MM.1S (cell line): ENCODE results near the gene AQR.
A peak's percentile ranks its signal among the peaks of the same experiment; 100 is the strongest.
"Not testable (repeated sequence)": the region's sequence is repeated elsewhere in the genome, so short reads cannot be mapped to it uniquely, and the experiment has no call there.

Source experiments
- DNase-seq: peaks from one replicate; pipeline ENCODE4 v3.0.0-alpha.2; 2015
- H2AFZ ChIP-seq: fragments of 300-600 bp; sonication (generic); 2 replicates; pipeline ENCODE4 v1.6.0; 2016; ENCODE audit warnings: antibody characterized with exemption, low read length
- H3F3A ChIP-seq: fragments of 300-600 bp; sonication (generic); 2 replicates; pipeline ENCODE4 v1.6.1; 2016; ENCODE audit warnings: mild to moderate bottlenecking, antibody characterized with exemption, low read length, moderate library complexity, mixed read lengths; ENCODE audit not compliant: insufficient read depth
- H3K27ac ChIP-seq: fragments of 300-600 bp; sonication (generic); 2 replicates; pipeline ENCODE4 v1.5.1; 2016; ENCODE audit warnings: mild to moderate bottlenecking, low read length
- H3K27me3 ChIP-seq: fragments of 300-600 bp; sonication (generic); replicated peaks from 2 replicates; pipeline ENCODE4 v1.6.0; 2016; ENCODE audit warnings: low read length; ENCODE audit not compliant: insufficient read depth
- H3K36me3 ChIP-seq: fragments of 300-600 bp; sonication (generic); replicated peaks from 2 replicates; pipeline ENCODE4 v1.6.1; 2016; ENCODE audit warnings: mild to moderate bottlenecking, low read length, mixed read lengths; ENCODE audit not compliant: insufficient read depth
- H3K4me1 ChIP-seq: fragments of 300-600 bp; sonication (generic); 2 replicates; pipeline ENCODE4 v1.6.1; 2016; ENCODE audit warnings: low read length, mixed read lengths
- H3K4me2 ChIP-seq: fragments of 300-600 bp; sonication (generic); 2 replicates; pipeline ENCODE4 v1.6.0; 2016; ENCODE audit warnings: low read depth, low read length
- H3K4me3 ChIP-seq: fragments of 300-600 bp; sonication (generic); 2 replicates; pipeline ENCODE4 v1.5.1; 2016; ENCODE audit warnings: low read length, mixed read lengths
- H3K79me2 ChIP-seq: fragments of 300-600 bp; sonication (generic); 2 replicates; pipeline ENCODE4 v1.6.1; 2016; ENCODE audit warnings: mixed run types, low read length, mixed read lengths
- H3K9ac ChIP-seq: fragments of 300-600 bp; sonication (generic); 2 replicates; pipeline ENCODE4 v1.6.1; 2016; ENCODE audit warnings: low read length, mixed read lengths
- H3K9me2 ChIP-seq: fragments of 300-600 bp; sonication (generic); replicated peaks from 2 replicates; pipeline ENCODE4 v1.6.1; 2016; ENCODE audit warnings: mild to moderate bottlenecking, low read length, mixed read lengths; ENCODE audit not compliant: insufficient read depth
- H3K9me3 ChIP-seq: fragments of 300-600 bp; sonication (generic); replicated peaks from 2 replicates; pipeline ENCODE4 v1.6.1; 2016; ENCODE audit warnings: mild to moderate bottlenecking, low read length, mixed read lengths; ENCODE audit not compliant: insufficient read depth
- H4K20me1 ChIP-seq: fragments of 300-600 bp; sonication (generic); 2 replicates; pipeline ENCODE4 v1.6.1; 2016; ENCODE audit warnings: mild to moderate bottlenecking, low read length, moderate library complexity, mixed read lengths; ENCODE audit not compliant: insufficient read depth
- EZH2 ChIP-seq: fragments of 300-600 bp; sonication (generic); optimal IDR thresholded peaks from 2 replicates; pipeline ENCODE3; 2017; ENCODE audit warnings: low read depth, mild to moderate bottlenecking, antibody characterized with exemption, low read length, mixed read lengths
- EZH2phosphoT487 ChIP-seq: fragments of 300-600 bp; sonication (generic); IDR thresholded peaks from 2 replicates; pipeline ENCODE4 v1.6.1; 2018; ENCODE audit warnings: antibody characterized with exemption, low read length
- TF ChIP-seq, protein P1 (sequence below): fragments of 300-600 bp; sonication (generic); IDR thresholded peaks from 2 replicates; pipeline ENCODE4 v1.5.1; 2016; ENCODE audit warnings: antibody characterized with exemption, low read length, mixed read lengths

Gene AQR

DNA sequence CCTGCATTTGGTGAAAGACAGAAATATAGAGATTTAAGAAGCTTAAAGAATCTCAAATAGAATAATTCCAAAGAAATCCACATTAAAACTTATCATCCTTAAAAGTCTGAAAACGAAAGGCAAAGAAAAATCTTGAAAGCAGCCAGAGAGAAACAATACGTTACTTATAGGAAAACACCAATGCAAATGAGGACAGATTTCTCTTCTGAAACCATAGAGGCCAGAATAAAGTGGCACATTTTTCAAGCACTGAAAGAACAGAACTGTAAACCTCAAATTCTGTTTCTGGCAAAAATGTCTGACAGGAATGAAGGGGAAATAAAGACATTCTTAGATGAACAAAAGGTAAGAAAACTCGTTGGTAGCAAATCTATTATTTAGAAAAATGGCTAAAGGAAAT, 160.4 kb downstream of the AQR start:
- TF ChIP-seq EZH2phosphoT487 (no peak), EZH2 (no peak)
- TF ChIP-seq, protein P1, sequence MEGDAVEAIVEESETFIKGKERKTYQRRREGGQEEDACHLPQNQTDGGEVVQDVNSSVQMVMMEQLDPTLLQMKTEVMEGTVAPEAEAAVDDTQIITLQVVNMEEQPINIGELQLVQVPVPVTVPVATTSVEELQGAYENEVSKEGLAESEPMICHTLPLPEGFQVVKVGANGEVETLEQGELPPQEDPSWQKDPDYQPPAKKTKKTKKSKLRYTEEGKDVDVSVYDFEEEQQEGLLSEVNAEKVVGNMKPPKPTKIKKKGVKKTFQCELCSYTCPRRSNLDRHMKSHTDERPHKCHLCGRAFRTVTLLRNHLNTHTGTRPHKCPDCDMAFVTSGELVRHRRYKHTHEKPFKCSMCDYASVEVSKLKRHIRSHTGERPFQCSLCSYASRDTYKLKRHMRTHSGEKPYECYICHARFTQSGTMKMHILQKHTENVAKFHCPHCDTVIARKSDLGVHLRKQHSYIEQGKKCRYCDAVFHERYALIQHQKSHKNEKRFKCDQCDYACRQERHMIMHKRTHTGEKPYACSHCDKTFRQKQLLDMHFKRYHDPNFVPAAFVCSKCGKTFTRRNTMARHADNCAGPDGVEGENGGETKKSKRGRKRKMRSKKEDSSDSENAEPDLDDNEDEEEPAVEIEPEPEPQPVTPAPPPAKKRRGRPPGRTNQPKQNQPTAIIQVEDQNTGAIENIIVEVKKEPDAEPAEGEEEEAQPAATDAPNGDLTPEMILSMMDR: no peak

GRCh38 chr15:34808016-34808415, 161.5 kb downstream of the AQR start:
- peaks cover 19% of the 10 kb centered on the region for H3K4me1 ChIP-seq
- H3K79me2 ChIP-seq: no peaks in the 10 kb centered on the region
- no peak overlapping the region for H3K4me3 ChIP-seq
- no peak overlapping the region for H3K4me2 ChIP-seq
- H3K36me3 ChIP-seq: no peaks in the 10 kb centered on the region
- no peaks in the 10 kb centered on the region for H4K20me1 ChIP-seq
- no peak overlapping the region for H3K27ac ChIP-seq
- no peak overlapping the region for H3K9ac ChIP-seq
- DNase-seq: no peak
- no peak overlapping the region for H2AFZ ChIP-seq
- H3F3A ChIP-seq: no peaks in the 10 kb centered on the region; the same call in 1 of the 2 replicates
- H3K9me3 ChIP-seq: no peaks in the 10 kb centered on the region
- TF ChIP-seq, protein P1: no peak
- TF ChIP-seq EZH2 (no peak), EZH2phosphoT487 (no peak)
- no peaks in the 10 kb centered on the region for H3K9me2 ChIP-seq
- no peaks in the 10 kb centered on the region for H3K27me3 ChIP-seq

More for the DNA sequence above, 160.4 kb downstream of the AQR start:
- H3F3A ChIP-seq: no peaks in the 10 kb centered on the region; the same call in 1 of the 2 replicates
- H3K79me2 ChIP-seq: no peaks in the 10 kb centered on the region
- H3K27me3 ChIP-seq: no peaks in the 10 kb centered on the region
- no peaks in the 10 kb centered on the region for H3K9me3 ChIP-seq
- H2AFZ ChIP-seq: peak overlapping the region; percentile 11; the same call in 1 of the 2 replicates
- H4K20me1 ChIP-seq: no peaks in the 10 kb centered on the region
- H3K27ac ChIP-seq: peak overlapping the region; percentile 26; the same call in 1 of the 2 replicates
- peaks cover 21% of the 10 kb centered on the region for H3K4me1 ChIP-seq
- peak overlapping the region; percentile 22 for H3K4me3 ChIP-seq
- H3K9ac ChIP-seq: peak overlapping the region; percentile 1; the same call in 1 of the 2 replicates
- H3K4me2 ChIP-seq: peak overlapping the region; percentile 36
- peak; percentile 43 for DNase-seq
- no peaks in the 10 kb centered on the region for H3K36me3 ChIP-seq
- no peaks in the 10 kb centered on the region for H3K9me2 ChIP-seq

DNA sequence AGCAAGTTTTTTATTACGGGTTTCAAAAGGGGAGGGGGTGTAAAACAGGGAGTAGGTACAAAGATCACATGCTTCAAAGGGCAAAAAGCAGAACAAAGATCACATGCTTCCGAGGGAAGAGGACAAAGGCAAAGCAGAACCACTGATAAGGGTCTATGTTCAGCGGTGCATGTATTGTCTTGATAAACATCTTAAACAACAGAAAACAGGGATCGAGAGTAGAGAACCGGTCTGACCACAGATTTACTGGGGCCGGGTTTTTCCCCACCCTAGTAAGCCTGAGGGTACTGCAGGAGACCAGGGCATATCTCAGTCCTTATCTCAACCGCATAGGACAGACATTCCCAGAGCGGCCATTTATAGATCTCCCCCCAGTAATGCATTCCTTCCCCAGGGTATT, 162.3 kb downstream of the AQR start:
- not testable (repeated sequence) for H3K27ac ChIP-seq, H3K27me3 ChIP-seq, H3K36me3 ChIP-seq, H3K4me3 ChIP-seq, H3F3A ChIP-seq, H4K20me1 ChIP-seq, H3K9me2 ChIP-seq, H2AFZ ChIP-seq, H3K4me2 ChIP-seq, H3K9ac ChIP-seq, DNase-seq, H3K79me2 ChIP-seq, H3K9me3 ChIP-seq
- peaks cover 12% of the 10 kb centered on the region for H3K4me1 ChIP-seq

DNA sequence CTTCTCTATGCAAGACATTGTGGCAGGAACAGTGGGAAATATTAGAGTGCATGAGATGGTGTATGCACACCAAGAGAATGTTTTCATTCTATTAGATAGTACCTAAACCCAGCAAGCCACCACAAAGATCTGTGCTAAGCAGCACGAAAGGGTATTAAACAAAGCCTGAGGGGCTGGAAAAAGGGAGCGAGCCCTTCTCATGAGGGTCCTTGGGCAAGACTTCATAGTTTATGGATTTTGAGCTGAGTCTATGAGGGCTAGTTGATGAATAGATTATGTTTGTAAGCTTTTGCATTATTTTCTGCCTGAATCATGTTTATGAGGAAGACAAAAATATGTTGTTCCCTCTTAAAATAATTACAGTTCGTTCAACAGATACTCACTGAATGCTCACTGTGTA, 164.8 kb downstream of the AQR start:
- H3K27ac ChIP-seq: no peak overlapping the region
- TF ChIP-seq, protein P1: no peak
- TF ChIP-seq EZH2 (no peak), EZH2phosphoT487 (no peak)
- no peak overlapping the region for H3K9ac ChIP-seq

More for the DNA sequence above, 164.8 kb downstream of the AQR start:
- H3K4me1 ChIP-seq: peaks cover 6% of the 10 kb centered on the region; the same call in 1 of the 2 replicates
- no peak overlapping the region for H3K4me2 ChIP-seq
- H3K79me2 ChIP-seq: no peaks in the 10 kb centered on the region
- no peak for DNase-seq
- H3K4me3 ChIP-seq: no peak overlapping the region
- H4K20me1 ChIP-seq: no peaks in the 10 kb centered on the region
- no peaks in the 10 kb centered on the region for H3K36me3 ChIP-seq
- no peaks in the 10 kb centered on the region for H3F3A ChIP-seq
- H2AFZ ChIP-seq: no peak overlapping the region
- no peaks in the 10 kb centered on the region for H3K27me3 ChIP-seq
- no peaks in the 10 kb centered on the region for H3K9me3 ChIP-seq
- no peaks in the 10 kb centered on the region for H3K9me2 ChIP-seq
